ENCODE results near the gene FLAD1.

The FLAD1 gene

GRCh38 chr1:155037851-155038441 is 54.8 kb downstream of the FLAD1 start:
- no peak for DNase-seq (ENCODE audit: low read depth in 2 of 2)

GRCh38 chr1:155038602-155039307 is 55.6 kb downstream of the FLAD1 start:
- no peak for DNase-seq (ENCODE audit: low read depth in 2 of 2)

- DNase-seq (ENCODE audit: low read depth in 2 of 2), result no peak
These were observed 56.1 kb downstream of the FLAD1 start for GRCh38 chr1:155039308-155039669.

- DNase-seq (ENCODE audit: low read depth in 2 of 2), result no peak
These were observed 57.4 kb downstream of the FLAD1 start for GRCh38 chr1:155040358-155041093.
